Heart left ventricle (tissue), 16 donors: ENCODE data around the gene C2orf80. TPM values are rescaled to one million over a fixed set of nuclear protein-coding genes. Genes with fewer than 3 reads are reported as not detected.

Experiments used
- ATAC-seq, 4 donors: fragments of 200-7000 bp; cut with Tn5 transposase; one replicate each; pipeline ENCODE4 v1.9.1; 2020 to 2022; ENCODE audit warnings: moderate library complexity in 4 of 4, mild to moderate bottlenecking in 3 of 4, moderate number of reproducible peaks in 1 of 4
- DNase-seq, 5 donors: peaks; one replicate each; pipeline ENCODE4 v3.0.0-alpha.2; 2020
- H3K27ac ChIP-seq, 12 donors: fragments of 200-600 bp; sonication (generic) in 4 of 12; one replicate each; pipeline versions ENCODE4 v1.5.0 to v1.8.0; 2016 to 2022; ENCODE audit warnings: mild to moderate bottlenecking in 2 of 12
- H3K27me3 ChIP-seq, 9 donors: fragments of 200-600 bp; sonication (generic) in 2 of 9; one replicate each; pipeline versions ENCODE4 v1.5.1 to v1.8.0; 2016 to 2022; ENCODE audit warnings: mild to moderate bottlenecking in 3 of 9
- H3K36me3 ChIP-seq, 9 donors: fragments of 200-600 bp; sonication (generic) in 2 of 9; one replicate each; pipeline versions ENCODE4 v1.5.0 to v1.8.0; 2018 to 2022; ENCODE audit warnings: mild to moderate bottlenecking in 2 of 9
- H3K4me1 ChIP-seq, 12 donors: fragments of 200-600 bp; sonication (generic) in 4 of 12; one replicate each; pipeline versions ENCODE4 v1.5.0 to v1.8.0; 2016 to 2022; ENCODE audit warnings: mild to moderate bottlenecking in 3 of 12
- H3K4me3 ChIP-seq, 12 donors: fragments of 200-600 bp; sonication (generic) in 4 of 12; one replicate each; pipeline versions ENCODE4 v1.5.0 to v1.8.0; 2017 to 2022; ENCODE audit warnings: mild to moderate bottlenecking in 9 of 12, moderate library complexity in 4 of 12
- H3K9me3 ChIP-seq, 12 donors: fragments of 200-600 bp; sonication (generic) in 4 of 12; one replicate each; pipeline versions ENCODE4 v1.5.0 to v1.8.0; 2016 to 2022; ENCODE audit warnings: mild to moderate bottlenecking in 1 of 12
- CTCF ChIP-seq, 12 donors: fragments of 200-600 bp; sonication (generic) in 4 of 12; IDR thresholded peaks; one replicate each; pipeline versions ENCODE4 v1.5.0 to v1.8.0; 2018 to 2022; ENCODE audit warnings: antibody characterized with exemption in 12 of 12, mild to moderate bottlenecking in 5 of 12
- POLR2A ChIP-seq, 2 donors: fragments of 450-650 bp; IDR thresholded peaks; one replicate each; pipeline ENCODE4 v1.6.1; 2017; ENCODE audit warnings: antibody characterized with exemption in 2 of 2, mild to moderate bottlenecking in 2 of 2, moderate library complexity in 2 of 2
- WGBS, 4 donors: extraction: QIAGEN DNeasy Blood & Tissue Kit in 2 of 4; methylation state at CpG; one replicate each; pipeline versions ENCODE4 v1.1.5 to v1.1.7; 2013 to 2018; 5-methylcytosine and 5-hydroxymethylcytosine counted together
- intact Hi-C, 10 donors: fragments of 100-400 bp; cut with DNase I; formaldehyde crosslinking; loops; one replicate each; pipeline versions ENCODE4 v1.11.1 to v1.14.2; 2022
- polyA plus RNA-seq, 2 donors: library from polyadenylated mRNA; stranded (reverse); fragments of 200-250 nt; gene quantifications; one replicate each; pipeline ENCODE4 v1.2.3, GENCODE V29; 2013
- total RNA-seq, 9 donors: library from RNA; depleted of rRNA in 2 of 9; stranded (reverse); fragments of >200 nt in 2 of 9; fragmentation: NEBNext Ultra II Directional in 3 of 9; extraction: Animal tissue kit (Norgen Biotek cat#: 25700) in 3 of 9; gene quantifications; one replicate each; pipeline versions ENCODE4 v1.1.0 to v1.2.4, GENCODE V29; 2016 to 2023
- donor health status: ischemic (EF 13 %, LVEDD 7.1; RV severe dilation, severe dysfunction).
- donor health status: healthy with polysubstance abuse.
- donor health status: DM: no; HTN: yes; CAD: no.
- donor health status: DM: no; HTN: no; CAD: no.
- donor health status: ischemic (EF 25% LVEDD 6.9; RV normal size, moderate dysfunction).
- donor health status: ischemic (EF 25% LVEDD 5.7; RV mildly dilated, moderate dysfunction).
- donor health status: healthy.
- donor health status: DM: yes; HTN: yes; CAD: no.
- donor health status: ischemic (EF 35%, LVEDD 5.7; RV mildly dilated, moderate dysfunction).
- donor health status: nonischemic (EF 11% LVEDD 7.7; RV severe dilation, severe dysfunction).
- donor health status: DM: yes; HTN: yes; CAD: no.
- donor health status: PGD.
- donor health status: ischemic (EF 29% LVEDD 5.4; RV normal size, mild dysfunction).
- donor health status: nonischemic (EF 23%, LVEDD 6.1; RV moderate dilation, normal function).

Gene C2orf80
- total and polyA plus RNA-seq, 11 donors = not detected

DNA sequence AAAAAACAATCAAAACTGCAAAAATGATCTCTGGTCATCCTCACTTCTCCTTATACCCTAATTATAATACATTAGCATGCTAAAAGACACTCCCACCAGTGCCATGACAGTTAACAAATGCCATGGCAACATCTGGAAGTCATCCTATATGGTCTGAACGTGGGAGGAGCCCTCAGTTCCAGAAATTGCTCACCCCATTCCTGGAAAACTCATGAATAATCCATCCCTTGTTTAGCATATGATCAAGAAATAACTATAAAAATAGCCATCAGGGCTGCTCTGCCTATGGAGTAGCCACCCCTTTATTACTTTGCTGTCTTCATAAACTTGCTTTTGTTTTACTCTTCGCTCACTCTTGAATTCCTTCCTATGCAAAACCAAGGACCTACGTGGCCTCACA lies 5.7 kb upstream of the C2orf80 start:
- no peak overlapping the region for H3K4me3 ChIP-seq
- DNase-seq (no peak), ATAC-seq (no peak)
- TF ChIP-seq CTCF (IDR thresholded peaks at IDR 0.05) = no peak
- no peak for TF ChIP-seq POLR2A (IDR thresholded peaks at IDR 0.05)
- H3K27ac ChIP-seq = no peak overlapping the region
- peaks cover 0 to 3% (median 0%) of the 10 kb centered on the region in 9 donors for H3K27me3 ChIP-seq
- H3K36me3 ChIP-seq = no peaks in the 10 kb centered on the region
- H3K4me1 ChIP-seq = no peaks in the 10 kb centered on the region
- 78 to 83% (median 80%) methylated on average over 3 of the region's 3 CpGs for WGBS, 4 donors
- intact Hi-C loops = no loop called here
- H3K9me3 ChIP-seq = no peaks in the 10 kb centered on the region

- ATAC-seq (no peak), DNase-seq (no peak)
- no peak overlapping the region for H3K27ac ChIP-seq
- H3K9me3 ChIP-seq = no peaks in the 10 kb centered on the region
- peaks cover 0 to 8% (median 0%) of the 10 kb centered on the region in 9 donors for H3K27me3 ChIP-seq
- H3K36me3 ChIP-seq = no peaks in the 10 kb centered on the region
- WGBS, 4 donors = 89 to 92% (median 91%) methylated on average over 8 of the region's 8 CpGs
- no peaks in the 10 kb centered on the region for H3K4me1 ChIP-seq
- TF ChIP-seq CTCF (IDR thresholded peaks at IDR 0.05) = no peak
- TF ChIP-seq POLR2A (IDR thresholded peaks at IDR 0.05) = no peak
- intact Hi-C loops = no loop called here
- no peak overlapping the region for H3K4me3 ChIP-seq
Observed at GRCh38 chr2:208192611-208193236, 2.9 kb upstream of the C2orf80 start.

GRCh38 chr2:208189069-208189809 lies 591 bp downstream of the C2orf80 start:
- no peak for DNase-seq
- TF ChIP-seq POLR2A (IDR thresholded peaks at IDR 0.05) (no peak), CTCF (IDR thresholded peaks at IDR 0.05) (no peak)
- Histone ChIP-seq H3K27ac (no peak overlapping the region), H3K27me3 (peaks cover 0 to 27% (median 4%) of the 10 kb centered on the region in 9 donors), H3K9me3 (no peaks in the 10 kb centered on the region), H3K4me3 (no peak overlapping the region), H3K36me3 (no peaks in the 10 kb centered on the region), H3K4me1 (peaks cover 0 to under 1% (median 0%) of the 10 kb centered on the region in 12 donors)
- no peak for ATAC-seq
- WGBS, 4 donors = 87 to 92% (median 89%) methylated on average over 5 of the region's 5 CpGs
- intact Hi-C loops = no loop called here

- Histone ChIP-seq H3K9me3 (no peaks in the 10 kb centered on the region), H3K4me1 (peaks cover 0 to 9% (median 0%) of the 10 kb centered on the region in 12 donors), H3K4me3 (no peak overlapping the region), H3K36me3 (no peaks in the 10 kb centered on the region), H3K27me3 (peaks cover 0 to 27% (median 8%) of the 10 kb centered on the region in 9 donors), H3K27ac (no peak overlapping the region)
- DNase-seq (no peak), ATAC-seq (no peak)
- intact Hi-C loops = no loop called here
- 84 to 92% (median 89%) methylated on average over 2 of the region's 2 CpGs for WGBS, 4 donors
- TF ChIP-seq CTCF (IDR thresholded peaks at IDR 0.05) (no peak), POLR2A (IDR thresholded peaks at IDR 0.05) (no peak)
Observed at GRCh38 chr2:208186893-208187292, 2.9 kb downstream of the C2orf80 start.
